HG03520 (cell line): Measurements from ENCODE around the gene ELOB.

Experiments
- ATAC-seq: cut with Tn5 transposase; IDR thresholded peaks from one replicate; pipeline ENCODE4 v1.9.1; 2021; ENCODE audit warnings: mild to moderate bottlenecking, moderate library complexity; ENCODE audit not compliant: unreplicated experiment

The ELOB gene

DNA sequence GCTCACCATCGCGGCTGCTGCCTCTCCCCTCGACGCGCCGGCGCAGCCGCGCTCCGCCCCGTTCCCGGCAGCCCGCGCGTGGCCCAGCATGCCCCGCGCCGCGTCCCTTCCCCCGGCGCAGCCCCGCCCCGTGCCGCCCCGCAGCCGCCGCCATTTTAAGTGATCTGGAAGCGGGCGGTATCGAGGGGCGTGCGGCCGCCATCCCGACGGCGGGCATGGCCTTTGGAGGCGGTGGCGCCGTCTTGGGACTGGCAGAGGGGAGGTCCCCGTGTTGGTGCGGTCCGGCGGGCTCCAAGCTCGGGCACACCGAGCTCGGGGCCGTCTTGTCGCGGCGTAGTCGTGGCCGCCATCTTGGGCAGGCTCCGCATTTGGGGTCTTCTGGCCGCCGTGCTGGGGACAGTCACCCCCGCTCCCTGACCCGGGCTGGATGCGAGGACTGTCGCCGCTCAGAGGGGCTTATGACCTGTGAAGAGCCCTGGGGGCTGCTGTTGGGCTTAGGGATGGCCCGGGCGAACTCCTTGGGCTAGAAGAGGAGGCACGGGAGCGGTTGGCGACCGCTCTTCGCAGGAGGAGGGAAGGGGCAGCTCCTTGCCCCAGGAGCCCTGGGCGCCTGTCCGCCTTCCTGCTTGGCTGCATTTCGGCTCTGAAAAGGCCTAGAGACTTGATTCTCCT lies at the start of gene ELOB:
ELOB (minus strand) TSS at position 50 of the 672 bp plus-strand sequence; CDS start at position 9, 41 bp downstream.
- ATAC-seq, result peak; percentile 63

- no peak for ATAC-seq
Observed at GRCh38 chr16:2825906-2826305, 48.8 kb upstream of the ELOB start.

DNA sequence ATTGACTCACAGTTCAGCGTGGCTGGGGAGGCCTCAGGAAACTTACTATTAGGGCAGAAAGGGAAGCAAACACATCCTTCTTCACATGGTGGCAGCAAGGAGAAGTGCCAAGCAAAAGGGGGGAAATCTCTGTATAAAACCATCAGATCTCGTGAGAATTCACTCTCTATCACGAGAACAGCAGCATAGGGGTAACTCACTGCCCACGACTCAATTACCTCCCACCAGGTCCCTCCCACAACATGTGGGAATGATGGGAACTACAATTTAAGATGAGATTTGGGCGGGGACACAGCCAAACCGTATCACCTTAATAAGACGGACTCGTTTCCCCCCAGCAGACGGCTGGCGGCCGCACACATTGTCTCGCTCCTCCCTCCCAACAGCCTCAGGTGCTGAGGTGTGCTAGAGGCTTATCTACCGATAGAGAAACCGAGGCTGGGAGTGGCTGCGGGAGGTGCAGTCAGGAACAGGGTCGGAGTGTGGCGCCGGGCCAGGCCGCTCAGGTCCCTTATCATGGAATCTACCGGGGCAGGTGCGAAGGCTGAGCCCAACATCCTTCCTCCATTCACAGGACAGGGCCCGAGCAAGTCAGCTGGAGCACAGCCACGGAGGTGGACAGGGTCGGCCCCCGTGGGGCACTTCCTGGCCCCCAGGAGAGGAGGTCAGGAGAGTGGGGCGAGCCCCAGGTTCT lies 48.1 kb upstream of the ELOB start:
- ATAC-seq, result no peak

- no peak for ATAC-seq
Observed at GRCh38 chr16:2824626-2825025, 47.5 kb upstream of the ELOB start.

DNA sequence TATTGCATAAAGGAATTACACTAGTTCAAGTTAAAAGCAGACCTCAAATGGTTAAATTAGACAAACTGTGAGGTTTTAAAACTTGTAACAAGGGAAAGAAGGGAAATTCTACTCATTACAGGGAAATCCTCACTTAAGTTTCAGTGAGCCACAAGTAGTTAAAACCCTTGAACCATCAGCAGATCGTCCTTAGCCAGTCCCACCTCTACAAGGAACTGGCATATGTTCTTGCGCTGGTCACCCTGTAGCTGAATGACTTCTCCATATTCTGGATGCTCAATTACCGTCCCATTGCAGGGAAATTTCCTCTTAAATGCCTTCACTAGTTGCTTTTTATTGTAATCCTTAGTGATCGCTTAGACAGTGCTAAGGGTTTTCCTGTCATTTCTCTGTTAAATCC lies 45.4 kb upstream of the ELOB start:
- ATAC-seq, result no peak

DNA sequence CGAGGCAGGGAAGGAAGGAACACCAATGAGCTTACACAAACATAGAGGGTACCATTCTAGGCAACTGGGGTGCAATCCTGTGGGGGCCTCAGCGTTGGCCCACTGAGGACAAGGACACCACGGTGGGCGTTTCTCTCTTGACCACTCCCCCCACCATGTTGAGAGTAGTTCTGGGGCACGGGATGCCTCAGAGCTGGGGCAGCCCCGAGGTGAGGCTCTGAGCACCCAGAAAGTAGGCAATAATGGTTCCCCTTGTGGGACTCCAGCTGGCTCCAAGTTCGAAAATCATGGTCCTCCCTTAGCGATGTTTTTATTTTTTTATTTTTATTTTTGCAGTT lies 45.0 kb upstream of the ELOB start:
- ATAC-seq, result no peak

DNA sequence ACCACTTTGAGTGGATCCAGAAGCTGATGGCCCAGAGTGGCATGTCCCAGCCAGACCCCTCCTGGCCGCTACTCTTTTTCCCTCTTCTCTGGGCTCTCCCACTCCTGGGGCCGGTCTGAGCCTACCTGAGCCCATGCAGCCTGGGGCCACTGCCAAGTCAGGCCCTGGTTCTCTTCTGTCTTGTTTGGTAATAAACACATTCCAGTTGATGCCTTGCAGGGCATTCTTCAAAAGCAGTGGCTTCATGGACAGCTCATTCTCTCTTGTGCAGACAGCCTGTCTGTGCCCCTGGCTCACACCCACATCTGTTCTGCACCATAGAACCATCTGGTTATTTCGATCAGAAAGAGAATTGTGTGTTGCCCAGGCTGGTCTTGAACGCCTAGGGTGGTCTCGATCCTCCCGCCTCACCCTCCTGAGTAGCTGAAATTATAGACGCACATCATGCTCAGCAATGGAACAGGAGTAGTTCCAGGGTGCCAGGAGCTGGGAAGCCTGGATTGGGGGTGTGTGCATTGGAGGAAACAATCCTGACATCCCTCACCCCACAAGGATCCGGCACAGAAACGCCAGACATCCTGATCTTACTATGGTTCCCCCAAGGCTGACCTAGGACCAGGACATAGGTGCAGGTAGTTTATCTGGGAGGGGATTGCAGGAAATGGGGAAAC lies 44.5 kb upstream of the ELOB start:
- ATAC-seq, result no peak

- no peak for ATAC-seq
Observed at GRCh38 chr16:2820836-2821486, 43.9 kb upstream of the ELOB start.

GRCh38 chr16:2819939-2820835 lies 43.1 kb upstream of the ELOB start:
- ATAC-seq, result no peak

GRCh38 chr16:2819179-2819938 lies 42.3 kb upstream of the ELOB start:
- ATAC-seq, result no peak

DNA sequence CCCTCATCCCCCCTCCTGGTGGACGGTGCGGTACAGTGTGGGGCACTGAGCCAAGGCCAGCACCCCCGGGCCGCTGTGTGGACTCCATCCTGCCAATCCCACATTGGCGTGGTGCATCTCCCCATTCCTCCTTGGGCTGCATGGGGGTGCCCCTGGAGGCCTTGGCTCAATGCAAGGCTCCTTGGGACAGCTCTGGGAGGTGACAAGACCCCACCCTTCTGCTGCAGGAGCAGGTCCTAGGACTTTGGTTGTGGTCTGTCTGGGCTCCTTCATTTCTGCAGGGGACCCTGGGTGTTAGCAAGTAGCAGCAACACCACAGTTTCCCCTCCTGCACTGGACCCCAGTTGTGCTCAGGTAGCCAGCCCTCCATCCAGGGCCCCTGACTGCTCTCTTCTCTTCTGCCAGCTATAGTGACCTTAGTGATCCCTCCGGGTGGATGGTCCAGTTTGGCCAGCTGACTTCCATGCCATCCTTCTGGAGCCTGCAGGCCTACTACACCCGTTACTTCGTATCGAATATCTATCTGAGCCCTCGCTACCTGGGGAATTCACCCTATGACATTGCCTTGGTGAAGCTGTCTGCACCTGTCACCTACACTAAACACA lies 41.3 kb upstream of the ELOB start:
- ATAC-seq, result no peak

DNA sequence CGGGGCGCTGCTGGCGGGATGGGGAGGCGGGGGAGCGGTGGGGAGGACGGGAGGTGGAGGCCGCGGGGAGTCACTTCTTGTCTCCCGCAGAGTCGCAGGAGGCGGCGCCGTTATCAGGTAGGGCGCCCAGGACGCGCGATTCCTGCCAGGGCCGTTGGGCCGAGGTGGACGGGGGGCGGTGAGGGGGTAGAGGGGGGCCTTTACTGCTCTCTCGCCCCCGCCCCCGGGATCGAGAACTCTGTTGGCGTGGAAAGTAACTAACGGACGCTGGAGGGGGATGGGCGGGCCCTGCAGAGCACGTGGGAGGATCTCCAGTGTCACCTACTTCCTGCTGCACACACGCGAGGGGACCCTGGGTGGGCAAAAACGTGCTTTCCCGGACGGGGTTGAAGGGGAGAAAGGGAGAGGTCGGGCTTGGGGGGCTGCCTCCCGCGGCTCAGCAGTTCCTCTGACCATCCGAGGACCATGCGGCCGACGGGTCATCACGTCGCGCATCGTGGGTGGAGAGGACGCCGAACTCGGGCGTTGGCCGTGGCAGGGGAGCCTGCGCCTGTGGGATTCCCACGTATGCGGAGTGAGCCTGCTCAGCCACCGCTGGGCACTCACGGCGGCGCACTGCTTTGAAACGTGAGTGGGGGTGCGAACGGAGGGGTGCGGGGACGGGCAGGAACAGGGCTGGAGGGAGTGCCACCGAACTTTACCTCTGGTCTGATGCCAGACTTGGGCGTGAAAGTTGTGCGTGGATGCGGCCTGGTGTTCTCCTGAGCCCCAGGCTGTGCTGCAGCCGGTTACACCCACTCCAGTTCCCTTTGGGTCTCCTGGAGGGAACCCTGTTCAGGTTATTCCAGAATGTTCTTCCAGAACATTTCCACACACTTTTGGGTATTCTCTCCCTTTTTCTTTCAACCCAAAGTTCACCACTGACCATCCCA lies 40.5 kb upstream of the ELOB start:
- no peak for ATAC-seq

- ATAC-seq, result no peak
Observed at GRCh38 chr16:2816751-2817339, 39.8 kb upstream of the ELOB start, which contains the start of gene PRSS21. PRSS21 (plus strand) TSS chr16:2817237; CDS start chr16:2817269, 32 bp downstream.

DNA sequence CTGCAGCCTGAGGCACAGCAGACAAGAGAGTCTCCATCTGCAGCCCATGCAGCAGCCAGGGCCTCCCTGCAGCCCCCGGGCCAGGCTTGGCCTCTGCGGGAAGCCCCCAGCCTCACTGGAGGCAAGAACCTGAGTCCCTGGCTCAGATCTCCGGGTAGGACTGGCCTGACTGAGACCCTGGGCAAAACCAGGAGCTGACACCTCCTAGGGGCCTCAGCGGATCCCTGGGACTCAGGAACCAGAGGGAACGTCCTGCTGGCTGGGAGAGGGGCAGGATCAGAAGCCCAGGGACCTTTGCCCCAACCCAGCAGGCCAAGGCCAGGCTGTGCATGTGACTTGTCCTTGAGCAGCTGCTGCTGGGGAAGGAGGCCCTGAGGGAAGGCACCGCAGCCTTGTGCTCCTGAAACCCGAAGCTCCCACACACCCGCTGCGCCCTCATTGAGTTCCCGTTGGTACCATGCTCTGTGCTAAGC lies 38.3 kb upstream of the ELOB start:
- no peak for ATAC-seq

DNA sequence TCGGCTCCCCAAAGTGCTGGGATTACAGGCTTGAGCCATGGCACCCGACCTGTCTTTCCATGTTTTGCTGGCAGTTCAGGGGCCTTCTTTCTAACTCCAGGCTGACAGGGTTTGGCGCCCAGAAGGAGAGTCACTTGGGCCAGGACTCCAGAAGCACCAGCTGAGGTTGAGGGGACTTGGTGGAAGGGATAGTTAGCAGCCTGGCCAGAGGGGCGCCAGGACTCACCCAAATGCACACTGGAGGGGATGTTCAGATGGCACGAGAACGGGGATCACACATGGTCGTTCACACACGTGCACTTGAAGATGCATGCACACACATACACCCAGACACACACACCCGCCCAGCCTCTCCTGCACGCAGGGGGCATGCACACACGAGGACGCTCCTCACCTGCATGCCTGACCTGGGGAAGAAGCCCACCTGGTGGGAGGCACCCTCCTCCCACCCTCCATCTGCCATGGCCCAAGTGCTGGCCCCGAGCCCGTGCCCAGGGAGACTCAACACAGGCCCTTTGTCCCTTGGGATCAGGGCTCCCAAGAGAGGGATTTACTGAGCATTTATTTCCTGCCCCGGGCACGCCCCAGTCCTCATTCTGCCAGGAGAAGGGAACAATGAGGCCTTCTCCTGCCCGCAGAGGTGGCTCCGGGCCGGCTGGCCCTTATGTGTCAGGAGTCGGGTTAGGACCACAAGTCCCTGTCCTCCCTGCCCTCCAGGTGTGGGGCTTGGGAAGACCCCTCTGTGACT lies 37.6 kb upstream of the ELOB start:
- ATAC-seq, result no peak

DNA sequence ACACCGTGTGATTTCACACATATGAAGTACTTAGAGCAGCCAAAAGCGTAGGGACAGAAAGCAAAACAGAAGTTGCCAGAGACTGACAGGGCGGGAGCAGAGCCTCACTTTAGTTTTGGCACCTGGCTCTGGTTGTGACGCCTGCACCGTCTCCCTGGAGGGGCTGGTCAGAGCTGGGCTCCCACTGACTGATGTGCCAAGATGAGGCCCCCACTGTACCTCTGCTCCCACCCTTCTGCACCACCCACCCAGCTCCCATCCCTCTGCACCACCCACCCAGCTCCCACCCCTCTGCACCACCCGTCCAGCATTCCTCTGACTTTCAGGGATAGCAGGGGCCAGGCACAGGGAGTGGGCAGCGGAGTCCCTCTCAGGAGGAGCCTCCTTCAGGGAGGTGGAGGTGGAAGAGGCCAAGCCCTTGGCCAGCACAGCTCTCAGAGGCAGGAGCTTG lies 36.7 kb upstream of the ELOB start:
- ATAC-seq, result no peak
